ENCODE data around the gene PRLHR.

PRLHR gene

DNA sequence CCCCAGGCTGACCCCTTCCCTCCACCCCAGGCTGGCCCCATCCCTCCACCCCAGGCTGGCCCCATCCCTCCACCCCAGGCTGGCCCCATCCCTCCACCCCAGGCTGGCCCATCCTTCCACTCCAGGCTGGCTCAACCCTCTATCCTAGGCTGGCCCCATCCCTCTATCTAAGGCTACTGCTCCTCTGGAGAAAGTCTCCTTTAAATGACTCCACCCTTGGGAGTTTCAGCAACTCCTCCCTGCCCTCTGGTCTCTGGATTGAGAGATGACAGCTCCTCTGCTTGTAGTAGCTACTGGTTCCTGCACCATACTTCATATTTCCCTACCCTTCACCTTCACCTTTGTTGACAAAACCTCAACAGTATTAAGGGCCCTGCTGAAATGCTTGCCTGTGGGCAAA is 8.5 kb downstream of the PRLHR start:
- peaks cover 8% of the 10 kb centered on the region for H3K27me3 ChIP-seq (ENCODE audit: insufficient read depth, poor library complexity, severe bottlenecking)
- TF ChIP-seq GABPA (IDR thresholded peaks at IDR 0.05; ENCODE audit: low read depth) (no peak), POLR2AphosphoS5 (IDR thresholded peaks at IDR 0.05; ENCODE audit: low read depth) (no peak), SPI1 (IDR thresholded peaks at IDR 0.05; ENCODE audit: borderline replicate concordance, low read depth) (no peak)
- TF ChIP-seq, protein P1, sequence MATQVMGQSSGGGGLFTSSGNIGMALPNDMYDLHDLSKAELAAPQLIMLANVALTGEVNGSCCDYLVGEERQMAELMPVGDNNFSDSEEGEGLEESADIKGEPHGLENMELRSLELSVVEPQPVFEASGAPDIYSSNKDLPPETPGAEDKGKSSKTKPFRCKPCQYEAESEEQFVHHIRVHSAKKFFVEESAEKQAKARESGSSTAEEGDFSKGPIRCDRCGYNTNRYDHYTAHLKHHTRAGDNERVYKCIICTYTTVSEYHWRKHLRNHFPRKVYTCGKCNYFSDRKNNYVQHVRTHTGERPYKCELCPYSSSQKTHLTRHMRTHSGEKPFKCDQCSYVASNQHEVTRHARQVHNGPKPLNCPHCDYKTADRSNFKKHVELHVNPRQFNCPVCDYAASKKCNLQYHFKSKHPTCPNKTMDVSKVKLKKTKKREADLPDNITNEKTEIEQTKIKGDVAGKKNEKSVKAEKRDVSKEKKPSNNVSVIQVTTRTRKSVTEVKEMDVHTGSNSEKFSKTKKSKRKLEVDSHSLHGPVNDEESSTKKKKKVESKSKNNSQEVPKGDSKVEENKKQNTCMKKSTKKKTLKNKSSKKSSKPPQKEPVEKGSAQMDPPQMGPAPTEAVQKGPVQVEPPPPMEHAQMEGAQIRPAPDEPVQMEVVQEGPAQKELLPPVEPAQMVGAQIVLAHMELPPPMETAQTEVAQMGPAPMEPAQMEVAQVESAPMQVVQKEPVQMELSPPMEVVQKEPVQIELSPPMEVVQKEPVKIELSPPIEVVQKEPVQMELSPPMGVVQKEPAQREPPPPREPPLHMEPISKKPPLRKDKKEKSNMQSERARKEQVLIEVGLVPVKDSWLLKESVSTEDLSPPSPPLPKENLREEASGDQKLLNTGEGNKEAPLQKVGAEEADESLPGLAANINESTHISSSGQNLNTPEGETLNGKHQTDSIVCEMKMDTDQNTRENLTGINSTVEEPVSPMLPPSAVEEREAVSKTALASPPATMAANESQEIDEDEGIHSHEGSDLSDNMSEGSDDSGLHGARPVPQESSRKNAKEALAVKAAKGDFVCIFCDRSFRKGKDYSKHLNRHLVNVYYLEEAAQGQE (IDR thresholded peaks at IDR 0.05; ENCODE audit: insufficient replicate concordance, low read depth) = no peak
- TF ChIP-seq, protein P2, sequence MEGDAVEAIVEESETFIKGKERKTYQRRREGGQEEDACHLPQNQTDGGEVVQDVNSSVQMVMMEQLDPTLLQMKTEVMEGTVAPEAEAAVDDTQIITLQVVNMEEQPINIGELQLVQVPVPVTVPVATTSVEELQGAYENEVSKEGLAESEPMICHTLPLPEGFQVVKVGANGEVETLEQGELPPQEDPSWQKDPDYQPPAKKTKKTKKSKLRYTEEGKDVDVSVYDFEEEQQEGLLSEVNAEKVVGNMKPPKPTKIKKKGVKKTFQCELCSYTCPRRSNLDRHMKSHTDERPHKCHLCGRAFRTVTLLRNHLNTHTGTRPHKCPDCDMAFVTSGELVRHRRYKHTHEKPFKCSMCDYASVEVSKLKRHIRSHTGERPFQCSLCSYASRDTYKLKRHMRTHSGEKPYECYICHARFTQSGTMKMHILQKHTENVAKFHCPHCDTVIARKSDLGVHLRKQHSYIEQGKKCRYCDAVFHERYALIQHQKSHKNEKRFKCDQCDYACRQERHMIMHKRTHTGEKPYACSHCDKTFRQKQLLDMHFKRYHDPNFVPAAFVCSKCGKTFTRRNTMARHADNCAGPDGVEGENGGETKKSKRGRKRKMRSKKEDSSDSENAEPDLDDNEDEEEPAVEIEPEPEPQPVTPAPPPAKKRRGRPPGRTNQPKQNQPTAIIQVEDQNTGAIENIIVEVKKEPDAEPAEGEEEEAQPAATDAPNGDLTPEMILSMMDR (IDR thresholded peaks at IDR 0.05; ENCODE audit: insufficient read depth, low read length) = no peak
- no peak overlapping the region for H3K4me3 ChIP-seq (replicated peaks; ENCODE audit: insufficient read depth, low read length)
- no peak overlapping the region for H3K27ac ChIP-seq (replicated peaks)
- DNase-seq (ENCODE audit: low read depth in 1 of 2, low spot score in 1 of 2) = no peak

DNA sequence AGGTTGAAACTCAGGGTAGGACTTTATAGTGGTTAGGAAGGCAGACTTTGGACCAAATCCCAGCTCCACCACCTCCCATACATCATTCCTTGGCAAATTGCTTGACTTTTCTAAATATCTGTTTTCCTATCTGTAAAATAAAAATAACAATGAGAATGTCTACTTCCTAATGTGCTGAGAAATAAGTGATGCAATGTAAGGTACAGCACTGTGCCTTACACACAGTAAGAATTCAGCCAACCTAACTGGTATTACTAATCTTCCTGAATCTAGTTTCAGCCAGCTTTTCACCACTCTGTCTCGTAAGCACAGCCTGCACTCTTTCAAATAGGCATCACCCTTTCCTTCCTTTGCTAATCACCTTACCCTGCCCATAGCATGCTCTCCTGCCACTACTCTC is 9.7 kb downstream of the PRLHR start:
- DNase-seq (ENCODE audit: low read depth in 1 of 2, low spot score in 1 of 2) = no peak
- Histone ChIP-seq H3K27me3 (ENCODE audit: insufficient read depth, poor library complexity, severe bottlenecking) (peaks cover 8% of the 10 kb centered on the region), H3K4me3 (replicated peaks; ENCODE audit: insufficient read depth, low read length) (no peak overlapping the region), H3K27ac (replicated peaks) (no peak overlapping the region)
- TF ChIP-seq, protein P1 (IDR thresholded peaks at IDR 0.05; ENCODE audit: insufficient replicate concordance, low read depth) = no peak
- TF ChIP-seq POLR2AphosphoS5 (IDR thresholded peaks at IDR 0.05; ENCODE audit: low read depth) (no peak), GABPA (IDR thresholded peaks at IDR 0.05; ENCODE audit: low read depth) (no peak), SPI1 (IDR thresholded peaks at IDR 0.05; ENCODE audit: borderline replicate concordance, low read depth) (no peak)
- TF ChIP-seq, protein P2 (IDR thresholded peaks at IDR 0.05; ENCODE audit: insufficient read depth, low read length) = no peak

DNA sequence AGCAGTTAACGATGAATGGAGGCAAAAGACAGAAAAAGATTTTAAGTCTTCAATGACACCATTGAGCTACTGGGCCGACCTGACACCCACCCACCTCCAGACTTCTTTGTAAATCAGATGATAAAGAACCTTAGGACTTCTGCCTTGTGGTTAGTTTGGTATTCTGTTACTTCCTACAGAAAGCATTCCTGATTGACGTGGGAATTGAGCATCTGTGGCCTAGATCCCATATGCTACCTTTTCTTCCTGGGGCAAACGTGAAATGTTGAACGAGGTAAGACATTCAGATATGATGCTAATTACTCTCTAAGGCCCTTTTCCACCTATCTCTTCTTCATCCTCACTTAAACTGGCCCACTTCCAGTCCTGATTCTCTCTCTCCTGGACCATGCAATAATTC is 10.2 kb downstream of the PRLHR start:
- Histone ChIP-seq H3K27me3 (ENCODE audit: insufficient read depth, poor library complexity, severe bottlenecking) (peaks cover 10% of the 10 kb centered on the region), H3K27ac (replicated peaks) (no peak overlapping the region), H3K4me3 (replicated peaks; ENCODE audit: insufficient read depth, low read length) (no peak overlapping the region)
- TF ChIP-seq, protein P2 (IDR thresholded peaks at IDR 0.05; ENCODE audit: insufficient read depth, low read length) = no peak
- TF ChIP-seq GABPA (IDR thresholded peaks at IDR 0.05; ENCODE audit: low read depth) (no peak), POLR2AphosphoS5 (IDR thresholded peaks at IDR 0.05; ENCODE audit: low read depth) (no peak), SPI1 (IDR thresholded peaks at IDR 0.05; ENCODE audit: borderline replicate concordance, low read depth) (no peak)
- TF ChIP-seq, protein P1 (IDR thresholded peaks at IDR 0.05; ENCODE audit: insufficient replicate concordance, low read depth) = no peak
- DNase-seq (ENCODE audit: low read depth in 1 of 2, low spot score in 1 of 2) = no peak
